ENCODE results near the gene OSBPL9. TPM values are rescaled to one million over a fixed set of nuclear protein-coding genes. Genes with fewer than 3 reads are reported as not detected.

Gene OSBPL9
- total and polyA plus RNA-seq, 9 of the 15 experiments (the other 6 are each of a cell fraction or from before 2014, with no cell fraction given), result 43.9 to 217 (median 170) TPM

DNA sequence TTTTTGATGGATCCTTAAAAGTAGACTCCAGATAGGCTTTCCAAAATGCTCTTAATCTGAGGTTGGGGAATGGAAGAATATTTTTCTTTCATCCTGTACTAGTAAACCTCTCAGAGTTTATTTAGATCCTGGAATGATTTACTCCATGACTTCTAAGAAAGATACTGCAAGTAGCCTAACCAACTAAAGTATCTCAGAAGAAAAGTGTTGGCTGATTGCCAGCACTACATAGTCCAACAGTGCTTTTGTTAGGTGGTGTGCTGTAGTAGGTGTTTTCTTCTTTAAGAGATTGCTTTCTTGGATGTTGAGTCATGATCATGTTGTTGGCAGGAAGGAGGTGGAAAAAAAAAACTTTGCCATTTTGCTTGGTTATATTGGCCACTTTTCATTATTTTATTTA, 119.8 kb downstream of the OSBPL9 start (continued):
- TF ChIP-seq HMBOX1 (IDR thresholded peaks at IDR 0.05) (peak; percentile 93), ZNF175 (CRISPR knock-in tag; IDR thresholded peaks at IDR 0.05; ENCODE audit: low read depth) (no peak), KDM1A (IDR thresholded peaks at IDR 0.05) (0 out of 4 replicates have a peak, but pooled peaks of 1 of the 2 experiments have one; percentile 21), FOXK2 (conservative IDR thresholded peaks at IDR 0.05 in 1 of 2, IDR thresholded peaks at IDR 0.05 in 1 of 2; ENCODE audit: low read depth in 2 of 2) (peak in 1 of 2 experiments; percentile 70; a peak in 3 of 4 replicates), NFE2 (IDR thresholded peaks at IDR 0.05; ENCODE audit: low read depth) (peak; percentile 72), SMARCB1 (IDR thresholded peaks at IDR 0.05; ENCODE audit: insufficient read length, low read depth) (peak; percentile 74), TBL1XR1 (IDR thresholded peaks at IDR 0.05; ENCODE audit: low read length in 2 of 2) (peak in 1 of 2 experiments; percentile 21; a peak in 1 of 4 replicates), NEUROD1 (IDR thresholded peaks at IDR 0.05; ENCODE audit: borderline replicate concordance, low read depth, low read length, partially characterized antibody) (no peak), DPF2 (IDR thresholded peaks at IDR 0.05) (peak; percentile 72), FOXP1 (CRISPR knock-in tag; IDR thresholded peaks at IDR 0.05) (no peak), JUN (IDR thresholded peaks at IDR 0.05; ENCODE audit: borderline replicate concordance, low read depth, low read length) (0 out of 2 replicates have a peak, but pooled peaks have one; percentile 15), JUN (CRISPR knock-in tag; IDR thresholded peaks at IDR 0.05; ENCODE audit: borderline replicate concordance) (no peak), NFIC (IDR thresholded peaks at IDR 0.05) (peak; percentile 100), TBP (optimal IDR thresholded peaks at IDR 0.05; ENCODE audit: low read depth, low read length) (no peak), CTBP1 (IDR thresholded peaks at IDR 0.05; ENCODE audit: borderline replicate concordance) (peak; percentile 32; the same call in 1 of the 2 replicates), ZFP36 (IDR thresholded peaks at IDR 0.05; ENCODE audit: low read depth, low read length, partially characterized antibody) (no peak), MAFK (IDR thresholded peaks at IDR 0.05; ENCODE audit: low read length) (peak; percentile 48; the same call in 1 of the 2 replicates), ZNF408 (CRISPR knock-in tag; IDR thresholded peaks at IDR 0.05; ENCODE audit: low read depth) (no peak), NCOR1 (IDR thresholded peaks at IDR 0.05) (peak; percentile 20; the same call in 1 of the 2 replicates), GATAD2B (IDR thresholded peaks at IDR 0.05; ENCODE audit: borderline replicate concordance) (peak; percentile 60; the same call in 1 of the 2 replicates), EP300 (IDR thresholded peaks at IDR 0.05; ENCODE audit: low read length) (peak; percentile 52; the same call in 1 of the 2 replicates), ZNF184 (CRISPR knock-in tag; IDR thresholded peaks at IDR 0.05) (no peak), LARP7 (IDR thresholded peaks at IDR 0.05) (no peak), ZNF766 (CRISPR knock-in tag; conservative IDR thresholded peaks at IDR 0.05) (peak; percentile 64), MYC (IDR thresholded peaks at IDR 0.05; ENCODE audit: low read depth, low read length) (peak; percentile 39; the same call in 1 of the 2 replicates), MYC (CRISPR knock-in tag; IDR thresholded peaks at IDR 0.05; ENCODE audit: borderline replicate concordance, low read depth) (no peak), NCOA2 (IDR thresholded peaks at IDR 0.05; ENCODE audit: partially characterized antibody in 2 of 2) (peak in 1 of 2 experiments; percentile 70), TCF15 (CRISPR knock-in tag; IDR thresholded peaks at IDR 0.05) (no peak), SMARCE1 (IDR thresholded peaks at IDR 0.05) (peak; percentile 62)
- TF ChIP-seq, protein P1, sequence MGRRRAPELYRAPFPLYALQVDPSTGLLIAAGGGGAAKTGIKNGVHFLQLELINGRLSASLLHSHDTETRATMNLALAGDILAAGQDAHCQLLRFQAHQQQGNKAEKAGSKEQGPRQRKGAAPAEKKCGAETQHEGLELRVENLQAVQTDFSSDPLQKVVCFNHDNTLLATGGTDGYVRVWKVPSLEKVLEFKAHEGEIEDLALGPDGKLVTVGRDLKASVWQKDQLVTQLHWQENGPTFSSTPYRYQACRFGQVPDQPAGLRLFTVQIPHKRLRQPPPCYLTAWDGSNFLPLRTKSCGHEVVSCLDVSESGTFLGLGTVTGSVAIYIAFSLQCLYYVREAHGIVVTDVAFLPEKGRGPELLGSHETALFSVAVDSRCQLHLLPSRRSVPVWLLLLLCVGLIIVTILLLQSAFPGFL (CRISPR knock-in tag; IDR thresholded peaks at IDR 0.05), result no peak
